HG02884 (cell line): ENCODE measurements around the gene PANX2.
"Not testable (repeated sequence)": the region's sequence is repeated elsewhere in the genome, so short reads cannot be mapped to it uniquely, and the experiment has no call there.

Experiments used
- ATAC-seq: cut with Tn5 transposase; IDR thresholded peaks from one replicate; pipeline ENCODE4 v1.9.1; 2021; ENCODE audit warnings: mild to moderate bottlenecking, moderate library complexity; ENCODE audit not compliant: unreplicated experiment

The PANX2 gene

GRCh38 chr22:50146439-50147238 lies 23.9 kb upstream of the PANX2 start:
- ATAC-seq = no peak

GRCh38 chr22:50147258-50148165 lies 23.0 kb upstream of the PANX2 start:
- not testable (repeated sequence) for ATAC-seq

- ATAC-seq = no peak
These were observed 22.4 kb upstream of the PANX2 start for GRCh38 chr22:50148166-50148500.

GRCh38 chr22:50148991-50149721 lies 21.4 kb upstream of the PANX2 start:
- ATAC-seq = no peak

- no peak for ATAC-seq
These were observed 20.1 kb upstream of the PANX2 start for GRCh38 chr22:50150161-50151129.

GRCh38 chr22:50151571-50152537 lies 18.7 kb upstream of the PANX2 start:
- no peak for ATAC-seq

- no peak for ATAC-seq
These were observed 17.3 kb upstream of the PANX2 start for GRCh38 chr22:50153056-50153755.

GRCh38 chr22:50153756-50154140 lies 16.8 kb upstream of the PANX2 start:
- no peak for ATAC-seq

GRCh38 chr22:50157709-50158375 lies 12.7 kb upstream of the PANX2 start:
- ATAC-seq = no peak

- no peak for ATAC-seq
These were observed 9.6 kb upstream of the PANX2 start for GRCh38 chr22:50160947-50161346.

- ATAC-seq = no peak
These were observed 8.8 kb upstream of the PANX2 start for GRCh38 chr22:50161508-50162390.

GRCh38 chr22:50162391-50162956 lies 8.1 kb upstream of the PANX2 start:
- no peak for ATAC-seq

GRCh38 chr22:50165436-50166123 lies 5.0 kb upstream of the PANX2 start:
- ATAC-seq = no peak

GRCh38 chr22:50167689-50168489 lies 2.6 kb upstream of the PANX2 start:
- no peak for ATAC-seq

GRCh38 chr22:50168490-50169180 lies 1.9 kb upstream of the PANX2 start:
- ATAC-seq = not testable (repeated sequence)
